Natural killer cell (primary cell): ENCODE data around the gene NCOA3. TPM values are rescaled to one million over a fixed set of nuclear protein-coding genes. Genes with fewer than 3 reads are reported as not detected.
A peak's percentile ranks its signal among the peaks of the same experiment; 100 is the strongest.

Experiments
- ATAC-seq, 3 donors: fragments of 150-1000 bp in 2 of 3; fragments of 200-7000 bp in 1 of 3; cut with Tn5 transposase; 1 replicate in 1 of 3; 2 replicates in 2 of 3; pipeline ENCODE4 v1.10.0; 2021; ENCODE audit warnings: mild to moderate bottlenecking in 2 of 3, moderate library complexity in 2 of 3
- DNase-seq, 2 donors: peaks; one replicate each; pipeline versions ENCODE4 v3.0.0 to v3.0.0-alpha.2; 2013 to 2021; ENCODE audit warnings: mixed read lengths in 1 of 2
- H3K27ac ChIP-seq: one replicate; pipeline ENCODE4 v1.5.1; 2013; ENCODE audit warnings: mild to moderate bottlenecking, low read length
- H3K27me3 ChIP-seq: one replicate; pipeline ENCODE4 v1.6.1; 2013; ENCODE audit warnings: low read length; ENCODE audit not compliant: control insufficient read depth, insufficient read depth
- H3K36me3 ChIP-seq: one replicate; pipeline ENCODE4 v1.6.1; 2013; ENCODE audit warnings: low read length; ENCODE audit not compliant: control insufficient read depth, insufficient read depth
- H3K4me1 ChIP-seq: one replicate; pipeline ENCODE4 v1.6.1; 2013; ENCODE audit warnings: low read length; ENCODE audit not compliant: control insufficient read depth, insufficient read depth
- H3K4me3 ChIP-seq: one replicate; pipeline ENCODE4 v1.5.1; 2013; ENCODE audit warnings: low read length
- H3K9me3 ChIP-seq: one replicate; pipeline ENCODE4 v1.6.1; 2013; ENCODE audit warnings: low read length; ENCODE audit not compliant: control insufficient read depth, insufficient read depth
- H3K27ac Mint-ChIP-seq, 2 donors: one replicate each; pipeline ENCODE4 v1.8.0; 2022; ENCODE audit warnings: mild to moderate bottlenecking in 2 of 2, mixed read lengths in 2 of 2, moderate library complexity in 1 of 2
- H3K27me3 Mint-ChIP-seq, 2 donors: one replicate each; pipeline ENCODE4 v1.8.0; 2022; ENCODE audit warnings: low read depth in 2 of 2, mixed read lengths in 2 of 2
- H3K36me3 Mint-ChIP-seq: one replicate; pipeline ENCODE4 v1.8.0; 2022; ENCODE audit warnings: mixed read lengths
- H3K4me1 Mint-ChIP-seq, 2 donors: one replicate each; pipeline ENCODE4 v1.8.0; 2022; ENCODE audit warnings: mixed read lengths in 2 of 2
- H3K4me3 Mint-ChIP-seq: one replicate; pipeline ENCODE4 v1.8.0; 2022; ENCODE audit warnings: mild to moderate bottlenecking, moderate library complexity, mixed read lengths
- H3K9me3 Mint-ChIP-seq, 2 donors: one replicate each; pipeline ENCODE4 v1.8.0; 2022; ENCODE audit warnings: mixed read lengths in 2 of 2
- WGBS: methylation state at CpG from one replicate; pipeline ENCODE4 v1.1.7; 2013; ENCODE audit warnings: missing lambda C conversion rate; ENCODE audit not compliant: insufficient coverage; 5-methylcytosine and 5-hydroxymethylcytosine counted together
- intact Hi-C: fragments of 100-400 bp; cut with micrococcal nuclease; formaldehyde crosslinking; loops from one replicate; pipeline ENCODE4 v1.14.2; 2022
- total RNA-seq, 4 donors: library from RNA; stranded (reverse); fragments of 120-200 nt in 1 of 4; gene quantifications; one replicate each; pipeline versions ENCODE4 v1.2.3 to v1.2.4, GENCODE V29; 2013 to 2022
- TF ChIP-seq, protein P1 (sequence below): fragments of 200-600 bp; IDR thresholded peaks from one replicate; pipeline ENCODE4 v1.8.0; 2022; ENCODE audit warnings: antibody characterized with exemption

Gene NCOA3
- total RNA-seq, 3 donors from 2014 or later (not counting 1 experiment from before 2014, with no cell fraction given) = 44.3 to 63.3 (median 57.8) TPM

DNA sequence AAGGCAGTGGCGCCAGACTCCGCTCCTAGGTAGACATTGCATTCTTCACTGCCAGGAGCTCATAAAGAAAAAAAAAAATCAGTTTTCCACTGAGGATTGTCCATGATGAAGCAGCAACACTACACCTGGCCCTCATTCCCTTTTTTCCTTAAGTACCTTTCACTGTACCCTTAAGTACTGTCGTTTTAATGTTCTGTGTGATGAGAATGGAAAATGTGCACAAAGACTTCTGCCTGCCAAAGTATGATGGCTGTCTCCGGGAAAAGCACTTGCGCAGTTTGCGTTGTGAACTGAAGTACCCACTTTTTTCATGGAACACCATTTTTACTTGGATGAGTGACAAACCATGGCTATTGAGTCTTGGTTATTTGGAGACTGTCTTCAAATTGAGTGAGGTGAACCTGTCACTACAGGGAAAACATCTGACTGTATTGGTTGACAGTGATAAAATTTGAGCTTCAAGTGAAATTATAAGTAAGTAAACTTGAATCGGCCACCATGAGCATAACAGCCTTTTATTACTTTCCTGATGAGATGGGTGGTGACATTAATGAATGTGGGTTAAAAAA lies 104.8 kb downstream of the NCOA3 start:
- Histone ChIP-seq H3K9me3 (no peaks in the 10 kb centered on the region), H3K27ac (no peak overlapping the region), H3K27me3 (no peaks in the 10 kb centered on the region), H3K4me3 (no peak overlapping the region), H3K4me1 (peaks cover 7% of the 10 kb centered on the region), H3K36me3 (no peaks in the 10 kb centered on the region)
- intact Hi-C loops = no loop called here
- H3K4me3 Mint-ChIP-seq = no peak overlapping the region
- no peak for DNase-seq
- WGBS = 96% methylated on average over 7 of the region's 7 CpGs
- no peaks in the 10 kb centered on the region for H3K9me3 Mint-ChIP-seq
- peaks cover 48 to 49% of the 10 kb centered on the region in 2 donors for H3K4me1 Mint-ChIP-seq
- no peak for ATAC-seq
- H3K27me3 Mint-ChIP-seq = no peaks in the 10 kb centered on the region
- no peaks in the 10 kb centered on the region for H3K36me3 Mint-ChIP-seq
- peak overlapping the region; percentile 24 to 58 for H3K27ac Mint-ChIP-seq
- TF ChIP-seq, protein P1, sequence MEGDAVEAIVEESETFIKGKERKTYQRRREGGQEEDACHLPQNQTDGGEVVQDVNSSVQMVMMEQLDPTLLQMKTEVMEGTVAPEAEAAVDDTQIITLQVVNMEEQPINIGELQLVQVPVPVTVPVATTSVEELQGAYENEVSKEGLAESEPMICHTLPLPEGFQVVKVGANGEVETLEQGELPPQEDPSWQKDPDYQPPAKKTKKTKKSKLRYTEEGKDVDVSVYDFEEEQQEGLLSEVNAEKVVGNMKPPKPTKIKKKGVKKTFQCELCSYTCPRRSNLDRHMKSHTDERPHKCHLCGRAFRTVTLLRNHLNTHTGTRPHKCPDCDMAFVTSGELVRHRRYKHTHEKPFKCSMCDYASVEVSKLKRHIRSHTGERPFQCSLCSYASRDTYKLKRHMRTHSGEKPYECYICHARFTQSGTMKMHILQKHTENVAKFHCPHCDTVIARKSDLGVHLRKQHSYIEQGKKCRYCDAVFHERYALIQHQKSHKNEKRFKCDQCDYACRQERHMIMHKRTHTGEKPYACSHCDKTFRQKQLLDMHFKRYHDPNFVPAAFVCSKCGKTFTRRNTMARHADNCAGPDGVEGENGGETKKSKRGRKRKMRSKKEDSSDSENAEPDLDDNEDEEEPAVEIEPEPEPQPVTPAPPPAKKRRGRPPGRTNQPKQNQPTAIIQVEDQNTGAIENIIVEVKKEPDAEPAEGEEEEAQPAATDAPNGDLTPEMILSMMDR = no peak

DNA sequence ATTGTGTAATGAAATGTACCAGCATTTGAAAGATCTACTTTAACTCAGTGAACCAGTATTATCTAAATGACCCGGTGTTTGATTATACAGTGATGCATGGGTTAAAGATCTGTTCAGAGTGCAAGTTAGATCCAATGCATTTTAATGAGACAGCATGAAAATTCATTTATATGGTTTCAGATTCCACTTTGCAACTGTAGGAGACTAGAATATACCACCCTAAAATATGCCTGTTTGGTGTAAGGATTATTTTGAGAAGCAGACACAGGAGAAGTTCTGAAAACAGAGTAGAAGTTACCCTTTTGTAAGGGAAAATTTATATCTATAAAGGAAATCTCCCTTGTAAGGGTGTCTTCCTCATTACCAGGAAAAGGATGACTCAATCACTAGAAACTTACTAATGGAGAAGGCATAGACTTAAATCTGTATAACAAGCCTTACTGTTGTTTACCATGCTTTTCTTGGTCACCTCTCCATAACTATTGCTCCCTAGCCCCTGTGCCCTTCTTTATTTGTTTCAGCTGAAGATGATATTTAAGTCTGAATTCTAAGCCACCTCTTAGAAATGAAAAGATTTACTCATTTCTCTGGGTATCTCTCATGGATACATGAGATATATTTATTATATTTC lies 105.4 kb downstream of the NCOA3 start:
- H3K4me1 ChIP-seq = peaks cover 7% of the 10 kb centered on the region
- ATAC-seq = no peak
- H3K9me3 ChIP-seq = no peaks in the 10 kb centered on the region
- H3K27ac Mint-ChIP-seq = peak overlapping the region; percentile 24 to 58
- H3K9me3 Mint-ChIP-seq = no peaks in the 10 kb centered on the region
- H3K4me1 Mint-ChIP-seq = peaks cover 46 to 48% of the 10 kb centered on the region in 2 donors
- no peak overlapping the region for H3K27ac ChIP-seq
- H3K4me3 Mint-ChIP-seq = no peak overlapping the region
- H3K27me3 Mint-ChIP-seq = no peaks in the 10 kb centered on the region
- no peak for DNase-seq
- TF ChIP-seq, protein P1 = no peak
- no peak overlapping the region for H3K4me3 ChIP-seq
- H3K27me3 ChIP-seq = no peaks in the 10 kb centered on the region
- intact Hi-C loops = no loop called here
- no peaks in the 10 kb centered on the region for H3K36me3 ChIP-seq
- no peaks in the 10 kb centered on the region for H3K36me3 Mint-ChIP-seq
- WGBS = 100% methylated on average over 1 of the region's 1 CpG

DNA sequence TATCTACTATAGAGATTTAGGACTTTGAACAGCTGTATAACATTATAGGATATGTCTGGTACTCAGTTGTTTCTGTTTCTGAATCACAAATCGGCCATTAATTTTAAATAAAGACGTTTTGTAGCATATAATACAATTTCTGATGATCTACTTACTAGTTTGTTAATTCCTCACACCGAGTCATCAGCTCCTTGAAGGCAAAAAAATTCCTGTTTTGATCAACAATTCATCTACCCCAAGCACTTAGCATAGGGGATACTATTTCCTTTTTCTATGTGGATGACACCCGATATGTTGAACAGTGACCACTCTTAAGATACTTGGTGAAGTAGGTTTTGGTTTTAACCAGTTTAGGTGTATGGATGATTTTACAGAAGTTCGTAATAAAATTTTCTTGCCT lies 107.3 kb downstream of the NCOA3 start:
- TF ChIP-seq, protein P1 = no peak
- peak overlapping the region; percentile 41 to 89 for H3K27ac Mint-ChIP-seq
- Histone ChIP-seq H3K4me3 (no peak overlapping the region), H3K4me1 (peaks cover 7% of the 10 kb centered on the region), H3K27ac (no peak overlapping the region), H3K27me3 (no peaks in the 10 kb centered on the region), H3K9me3 (no peaks in the 10 kb centered on the region), H3K36me3 (no peaks in the 10 kb centered on the region)
- peaks cover 44% of the 10 kb centered on the region in 2 donors for H3K4me1 Mint-ChIP-seq
- H3K36me3 Mint-ChIP-seq = no peaks in the 10 kb centered on the region
- H3K9me3 Mint-ChIP-seq = no peaks in the 10 kb centered on the region
- WGBS = 100% methylated on average over 1 of the region's 5 CpGs
- ATAC-seq = no peak
- H3K4me3 Mint-ChIP-seq = no peak overlapping the region
- intact Hi-C loops = no loop called here
- H3K27me3 Mint-ChIP-seq = no peaks in the 10 kb centered on the region
- DNase-seq = no peak
